Left ventricle myocardium inferior (tissue), 1 donor: ENCODE results near the gene EIF4E. TPM values are rescaled to one million over a fixed set of nuclear protein-coding genes. Genes with fewer than 3 reads are reported as not detected.

Experiments
- DNase-seq: peaks from one replicate; pipeline ENCODE4 v3.0.0-alpha.2; 2020
- H3K27ac ChIP-seq: fragments of 200-600 bp; replicated peaks from 2 replicates; pipeline ENCODE4 v1.8.0; 2021
- H3K27me3 ChIP-seq: fragments of 200-600 bp; 2 replicates; pipeline ENCODE4 v1.8.0; 2021; ENCODE audit warnings: low read depth
- H3K36me3 ChIP-seq: fragments of 200-600 bp; 2 replicates; pipeline ENCODE4 v1.8.0; 2021
- H3K4me1 ChIP-seq: fragments of 200-600 bp; 2 replicates; pipeline ENCODE4 v1.8.0; 2021
- H3K4me3 ChIP-seq: fragments of 200-600 bp; 2 replicates; pipeline ENCODE4 v1.8.0; 2021; ENCODE audit warnings: mild to moderate bottlenecking, moderate library complexity
- H3K9me3 ChIP-seq: fragments of 200-600 bp; replicated peaks from 2 replicates; pipeline ENCODE4 v1.8.0; 2021
- intact Hi-C: fragments of 100-400 bp; cut with micrococcal nuclease; formaldehyde crosslinking; loops from one replicate; pipeline ENCODE4 v1.11.0; 2022
- total RNA-seq: library from RNA; stranded (reverse); fragmentation: NEBNext Ultra II Directional; extraction: Animal tissue kit (Norgen Biotek cat#: 25700); gene quantifications from one replicate; pipeline ENCODE4 v1.2.1, GENCODE V29; 2021
- TF ChIP-seq, protein P1 (sequence below): fragments of 200-600 bp; IDR thresholded peaks from 2 replicates; pipeline ENCODE4 v1.8.0; 2021; ENCODE audit warnings: antibody characterized with exemption, mild to moderate bottlenecking, borderline replicate concordance
- donor health status: DM: no; HTN: yes; CAD: no; lungs with severe emphysema.

EIF4E gene
- total RNA-seq, 1 donor from 2014 or later, result 56.1 TPM

DNA sequence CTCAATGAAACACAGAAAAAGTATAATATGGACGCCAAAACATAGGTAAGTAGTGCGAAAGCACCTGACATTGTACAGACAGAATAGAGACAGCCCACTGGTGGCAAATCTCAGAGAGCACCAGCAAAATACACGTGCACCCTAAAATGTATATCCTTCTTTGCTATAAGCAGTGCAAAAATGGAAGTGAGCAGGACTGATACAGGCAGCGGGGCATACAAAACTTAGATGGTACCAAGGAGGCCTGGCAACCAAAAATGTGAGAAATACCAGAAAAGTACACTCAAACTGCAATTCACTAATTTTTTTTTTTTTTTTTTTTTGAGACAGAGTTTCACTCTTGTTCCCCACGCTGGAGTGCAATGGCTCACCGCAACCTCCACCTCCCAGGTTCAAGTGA is 63.9 kb downstream of the EIF4E start:
- no peaks in the 10 kb centered on the region for H3K9me3 ChIP-seq
- TF ChIP-seq, protein P1, sequence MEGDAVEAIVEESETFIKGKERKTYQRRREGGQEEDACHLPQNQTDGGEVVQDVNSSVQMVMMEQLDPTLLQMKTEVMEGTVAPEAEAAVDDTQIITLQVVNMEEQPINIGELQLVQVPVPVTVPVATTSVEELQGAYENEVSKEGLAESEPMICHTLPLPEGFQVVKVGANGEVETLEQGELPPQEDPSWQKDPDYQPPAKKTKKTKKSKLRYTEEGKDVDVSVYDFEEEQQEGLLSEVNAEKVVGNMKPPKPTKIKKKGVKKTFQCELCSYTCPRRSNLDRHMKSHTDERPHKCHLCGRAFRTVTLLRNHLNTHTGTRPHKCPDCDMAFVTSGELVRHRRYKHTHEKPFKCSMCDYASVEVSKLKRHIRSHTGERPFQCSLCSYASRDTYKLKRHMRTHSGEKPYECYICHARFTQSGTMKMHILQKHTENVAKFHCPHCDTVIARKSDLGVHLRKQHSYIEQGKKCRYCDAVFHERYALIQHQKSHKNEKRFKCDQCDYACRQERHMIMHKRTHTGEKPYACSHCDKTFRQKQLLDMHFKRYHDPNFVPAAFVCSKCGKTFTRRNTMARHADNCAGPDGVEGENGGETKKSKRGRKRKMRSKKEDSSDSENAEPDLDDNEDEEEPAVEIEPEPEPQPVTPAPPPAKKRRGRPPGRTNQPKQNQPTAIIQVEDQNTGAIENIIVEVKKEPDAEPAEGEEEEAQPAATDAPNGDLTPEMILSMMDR, result no peak
- H3K36me3 ChIP-seq, result no peaks in the 10 kb centered on the region
- no peak overlapping the region for H3K4me3 ChIP-seq
- H3K27me3 ChIP-seq, result no peaks in the 10 kb centered on the region
- DNase-seq, result no peak
- intact Hi-C loops, result no loop called here
- H3K4me1 ChIP-seq, result peaks cover 8% of the 10 kb centered on the region
- H3K27ac ChIP-seq, result no peak overlapping the region

DNA sequence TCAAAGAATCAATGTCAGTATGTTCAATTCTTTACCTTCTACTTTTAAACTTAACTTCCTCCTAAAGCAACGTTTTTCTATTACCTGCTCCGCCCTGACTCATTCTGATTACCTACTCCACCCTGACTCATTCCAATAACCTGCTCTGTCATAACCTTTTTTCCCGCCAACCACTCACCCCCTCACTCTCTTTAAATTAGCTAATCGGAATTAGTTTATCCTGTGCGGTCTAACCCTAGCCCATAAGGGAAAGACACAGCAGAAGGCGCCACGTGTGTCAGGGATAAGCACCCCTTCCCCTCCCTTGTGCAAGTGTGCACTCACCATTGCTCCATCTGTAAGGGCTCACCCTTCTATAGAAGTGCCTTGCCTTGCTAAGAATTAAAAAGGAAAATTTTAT is 64.4 kb downstream of the EIF4E start:
- TF ChIP-seq, protein P1, result no peak
- Histone ChIP-seq H3K27ac (no peak overlapping the region), H3K27me3 (no peaks in the 10 kb centered on the region), H3K4me1 (peaks cover 3% of the 10 kb centered on the region), H3K9me3 (no peaks in the 10 kb centered on the region), H3K4me3 (no peak overlapping the region), H3K36me3 (no peaks in the 10 kb centered on the region)
- no peak for DNase-seq
- intact Hi-C loops, result no loop called here

DNA sequence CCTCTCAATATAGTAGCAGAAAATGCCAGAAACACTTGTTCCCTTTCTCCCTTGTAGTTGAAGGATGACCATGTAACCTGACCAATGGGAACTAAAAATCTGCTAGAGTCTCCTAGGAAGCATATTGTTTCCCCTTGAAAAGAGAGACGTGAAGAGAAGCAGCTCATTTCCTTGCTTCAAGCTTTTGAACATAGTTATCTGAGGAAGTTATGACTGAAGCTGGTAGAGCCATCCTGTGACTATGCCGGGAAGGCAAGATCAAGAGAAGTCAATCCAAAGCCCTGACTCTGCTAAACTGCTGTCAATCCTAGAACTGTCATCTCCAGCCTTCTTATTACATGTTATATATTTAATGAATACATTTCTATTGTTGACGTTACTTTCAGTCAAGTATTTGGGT is 66.6 kb downstream of the EIF4E start:
- intact Hi-C loops, result no loop called here
- TF ChIP-seq, protein P1, result no peak
- Histone ChIP-seq H3K4me3 (no peak overlapping the region), H3K36me3 (no peaks in the 10 kb centered on the region), H3K27me3 (no peaks in the 10 kb centered on the region), H3K9me3 (no peaks in the 10 kb centered on the region), H3K27ac (no peak overlapping the region), H3K4me1 (no peaks in the 10 kb centered on the region)
- DNase-seq, result no peak

DNA sequence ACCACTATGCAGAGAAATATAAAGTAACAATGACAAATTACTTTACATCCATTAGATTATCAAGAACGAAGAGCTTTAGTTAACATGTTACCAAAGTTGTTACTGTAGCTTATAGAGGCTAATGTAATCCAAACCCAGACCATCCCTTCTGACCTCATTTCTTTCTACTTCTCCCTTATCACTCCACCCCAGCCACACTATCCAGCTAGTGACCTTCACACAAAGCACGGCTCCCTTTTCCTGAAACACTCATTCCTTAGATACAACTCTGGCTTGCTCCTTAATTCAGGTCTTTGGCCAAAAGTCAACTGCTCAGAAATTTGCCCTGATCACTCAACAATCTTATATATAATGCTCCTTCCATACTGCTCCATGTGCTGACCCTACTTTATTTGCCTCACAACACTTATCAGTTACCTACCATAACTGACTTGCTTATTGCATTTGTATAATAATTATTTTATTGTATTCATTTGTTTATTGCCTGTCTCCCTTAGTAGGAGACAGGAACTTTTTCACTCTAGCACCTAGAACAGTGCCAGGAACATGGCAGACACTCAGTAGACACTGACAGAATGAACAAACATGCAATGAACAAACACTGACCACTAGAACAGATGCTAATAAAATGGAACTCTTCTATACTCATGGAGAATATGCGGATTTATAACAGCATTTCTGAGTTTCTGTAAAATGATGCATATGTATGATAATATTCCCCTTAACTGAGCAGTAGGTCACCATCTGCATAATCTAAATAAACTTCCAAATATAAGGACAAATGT is 67.6 kb downstream of the EIF4E start:
- Histone ChIP-seq H3K9me3 (no peaks in the 10 kb centered on the region), H3K4me3 (no peak overlapping the region), H3K4me1 (no peaks in the 10 kb centered on the region), H3K36me3 (no peaks in the 10 kb centered on the region), H3K27me3 (no peaks in the 10 kb centered on the region), H3K27ac (no peak overlapping the region)
- TF ChIP-seq, protein P1, result no peak
- intact Hi-C loops, result no loop called here
- no peak for DNase-seq

DNA sequence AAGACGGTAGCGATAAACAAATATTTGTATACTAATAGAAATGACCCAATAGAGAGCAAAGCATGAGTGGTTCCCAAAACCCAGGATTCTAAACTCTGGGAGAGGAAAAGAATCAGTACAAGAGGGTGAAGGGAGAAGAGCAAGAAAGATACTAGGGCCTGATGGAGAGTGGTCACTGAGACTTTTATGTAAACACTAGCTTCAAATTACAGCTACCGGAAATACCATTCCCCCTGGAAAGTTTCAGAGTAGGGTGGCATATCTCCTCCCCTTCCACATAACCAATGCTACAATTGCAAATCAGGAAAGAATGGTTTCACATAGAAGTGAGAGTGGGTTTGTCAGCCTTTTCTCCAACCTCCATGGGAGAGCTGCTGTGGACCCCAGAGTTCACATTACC is 77.1 kb downstream of the EIF4E start:
- H3K9me3 ChIP-seq, result peaks cover under 1% of the 10 kb centered on the region
- no peaks in the 10 kb centered on the region for H3K4me1 ChIP-seq
- no peak overlapping the region for H3K27ac ChIP-seq
- intact Hi-C loops, result no loop called here
- no peaks in the 10 kb centered on the region for H3K36me3 ChIP-seq
- DNase-seq, result no peak
- TF ChIP-seq, protein P1, result no peak
- no peaks in the 10 kb centered on the region for H3K27me3 ChIP-seq
- H3K4me3 ChIP-seq, result no peak overlapping the region
